K562 (cell line): ENCODE measurements around the gene MBNL2. TPM values are rescaled to one million over a fixed set of nuclear protein-coding genes. Genes with fewer than 3 reads are reported as not detected.

Experiments used
- BHLHE40 ChIP-seq: IDR thresholded peaks from 2 replicates; pipeline ENCODE4 v1.6.1; 2011; ENCODE audit warnings: low read length, improper control_type of control experiment
- CAMTA2 ChIP-seq: fragments of 250-450 bp; sonication (Bioruptor Pico); conservative IDR thresholded peaks from 2 replicates; pipeline ENCODE4 v1.5.1; 2022
- CBFB ChIP-seq: sonication (generic); formaldehyde crosslinking; IDR thresholded peaks from 2 replicates; pipeline ENCODE4 v1.4.0; 2020; ENCODE audit warnings: mild to moderate bottlenecking, missing genetic modification reagents
- CBX2 ChIP-seq: fragments of 200-600 bp; sonication (generic); IDR thresholded peaks from one replicate; pipeline ENCODE4 v1.6.1; 2012; ENCODE audit warnings: mild to moderate bottlenecking, low read length, inconsistent platforms; ENCODE audit not compliant: insufficient read depth, poor library complexity, severe bottlenecking
- ETS1 ChIP-seq: conservative IDR thresholded peaks from 2 replicates; pipeline ENCODE4 v1.6.1; 2011; ENCODE audit warnings: low read depth, mild to moderate bottlenecking, low read length; ENCODE audit not compliant: control insufficient read depth
- FUS ChIP-seq: fragments of 200-400 bp; formaldehyde crosslinking; optimal IDR thresholded peaks from 2 replicates; pipeline ENCODE3; 2017; ENCODE audit warnings: low read depth, low read length
- KDM4B ChIP-seq, 2 experiments: fragments of 450-650 bp in 1 of 2; sonication (generic) in 1 of 2; IDR thresholded peaks; 2 replicates each; pipeline ENCODE4 v1.6.1; 2016 to 2017; ENCODE audit warnings: borderline replicate concordance in 2 of 2, antibody characterized with exemption in 1 of 2, low read depth in 1 of 2, mild to moderate bottlenecking in 1 of 2
- KDM5B ChIP-seq: fragments of 200-600 bp; sonication (generic); IDR thresholded peaks from 2 replicates; pipeline ENCODE4 v1.6.1; 2012; ENCODE audit warnings: low read depth, mild to moderate bottlenecking, moderate library complexity, low read length, control low read depth, inconsistent platforms; ENCODE audit not compliant: insufficient replicate concordance
- MAZ ChIP-seq, 2 experiments: fragments of 450-650 bp in 1 of 2; sonication (generic) in 1 of 2; formaldehyde crosslinking; IDR thresholded peaks in 1 of 2; conservative IDR thresholded peaks in 1 of 2; 2 replicates each; pipeline versions ENCODE4 v1.4.0 to v1.5.0; 2020; ENCODE audit warnings: mild to moderate bottlenecking in 1 of 2, missing genetic modification reagents in 1 of 2
- MNT ChIP-seq, 2 experiments: fragments of 450-650 bp; conservative IDR thresholded peaks; 2 replicates each; pipeline ENCODE4 v1.6.1; 2017; ENCODE audit warnings: mild to moderate bottlenecking in 2 of 2, moderate library complexity in 2 of 2
- NR0B1 ChIP-seq: fragments of 450-650 bp; IDR thresholded peaks from one replicate; pipeline ENCODE4 v1.6.1; 2018; ENCODE audit warnings: mild to moderate bottlenecking, moderate library complexity; ENCODE audit not compliant: partially characterized antibody
- POLR2AphosphoS2 ChIP-seq: IDR thresholded peaks from 2 replicates; pipeline ENCODE4 v1.6.1; 2012; ENCODE audit warnings: low read length, improper control_type of control experiment
- ZBTB40 ChIP-seq, 2 experiments: fragments of 450-650 bp in 1 of 2; sonication (generic) in 1 of 2; formaldehyde crosslinking in 1 of 2; IDR thresholded peaks; 2 replicates each; pipeline versions ENCODE4 v1.7.1 to v1.9.0; 2016 to 2022; ENCODE audit warnings: inconsistent platforms in 1 of 2, mild to moderate bottlenecking in 1 of 2, missing genetic modification reagents in 1 of 2
- ZNF174 ChIP-seq: fragments of 250-450 bp; sonication (Bioruptor Pico); IDR thresholded peaks from 2 replicates; pipeline ENCODE4 v1.4.0; 2020; ENCODE audit warnings: mild to moderate bottlenecking
- polyA plus RNA-seq, 8 experiments: library from polyadenylated mRNA; depleted of rRNA in 4 of 8; stranded (reverse) in 5 of 8; unstranded in 3 of 8; fragments of >200 nt; fragmentation: Nextera tagmentation in 2 of 8; fragmentation: Illumina TruSeq in 1 of 8; extraction: Ambion mirVana in 2 of 8; extraction: Trizol in 1 of 8; gene quantifications; 2 replicates each; pipeline versions ENCODE4 v1.2.1 to v1.2.3, GENCODE V29; 2011 to 2014; ENCODE audit warnings: inconsistent platforms in 1 of 8, missing spikeins in 1 of 8
- total RNA-seq, 7 experiments: library from RNA; depleted of rRNA in 6 of 7; stranded (reverse); fragments of >200 nt in 6 of 7; fragmentation: Illumina TruSeq in 2 of 7; extraction: Trizol in 2 of 7; gene quantifications; 2 replicates each; pipeline versions ENCODE4 v1.2.1 to v1.2.3, GENCODE V29; 2011 to 2021; ENCODE audit warnings: low replicate concordance in 1 of 7

MBNL2 gene
- total and polyA plus RNA-seq, 9 of the 15 experiments (the other 6 are each of a cell fraction or from before 2014, with no cell fraction given): 7.0 to 24.8 (median 13.8) TPM

- TF ChIP-seq ZBTB40 (IDR thresholded peaks at IDR 0.05) (no peak), ZBTB40 (CRISPR knock-in tag; IDR thresholded peaks at IDR 0.05) (no peak), CBFB (CRISPR knock-in tag) (no peak), KDM4B (IDR thresholded peaks at IDR 0.05; ENCODE audit: borderline replicate concordance in 2 of 2, low read depth in 1 of 2) (no peak), MAZ (CRISPR knock-in tag; conservative IDR thresholded peaks at IDR 0.05 in 1 of 2, IDR thresholded peaks at IDR 0.05 in 1 of 2) (no peak), BHLHE40 (no peak), CAMTA2 (CRISPR knock-in tag) (no peak), ZNF174 (CRISPR knock-in tag) (no peak), ETS1 (no peak), FUS (no peak), CBX2 (no peak), KDM5B (peak; percentile 33), POLR2AphosphoS2 (no peak), MNT (conservative IDR thresholded peaks at IDR 0.05) (0 out of 4 replicates have a peak, but pooled peaks of 1 of the 2 experiments have one; percentile 24), NR0B1 (no peak)
Measured at GRCh38 chr13:97256343-97256783, 34.2 kb downstream of the MBNL2 start (continued).
